ENCODE results near the gene SCAMP4.

The SCAMP4 gene, protein sequence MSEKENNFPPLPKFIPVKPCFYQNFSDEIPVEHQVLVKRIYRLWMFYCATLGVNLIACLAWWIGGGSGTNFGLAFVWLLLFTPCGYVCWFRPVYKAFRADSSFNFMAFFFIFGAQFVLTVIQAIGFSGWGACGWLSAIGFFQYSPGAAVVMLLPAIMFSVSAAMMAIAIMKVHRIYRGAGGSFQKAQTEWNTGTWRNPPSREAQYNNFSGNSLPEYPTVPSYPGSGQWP

GRCh38 chr19:1905110-1905862 is at the start of gene SCAMP4, which contains the start of gene ADAT3:
Gene SCAMP4 (plus strand): TSS chr19:1905399. CDS start chr19:1915020, 9,621 bp downstream.
Gene ADAT3 (plus strand): TSS chr19:1905399. CDS start chr19:1912048, 6,649 bp downstream.
- peak; percentile 97 for DNase-seq (ENCODE audit: low read depth)

GRCh38 chr19:1855828-1856255 is 49.4 kb upstream of the SCAMP4 start:
- no peak for DNase-seq (ENCODE audit: low read depth)

DNA sequence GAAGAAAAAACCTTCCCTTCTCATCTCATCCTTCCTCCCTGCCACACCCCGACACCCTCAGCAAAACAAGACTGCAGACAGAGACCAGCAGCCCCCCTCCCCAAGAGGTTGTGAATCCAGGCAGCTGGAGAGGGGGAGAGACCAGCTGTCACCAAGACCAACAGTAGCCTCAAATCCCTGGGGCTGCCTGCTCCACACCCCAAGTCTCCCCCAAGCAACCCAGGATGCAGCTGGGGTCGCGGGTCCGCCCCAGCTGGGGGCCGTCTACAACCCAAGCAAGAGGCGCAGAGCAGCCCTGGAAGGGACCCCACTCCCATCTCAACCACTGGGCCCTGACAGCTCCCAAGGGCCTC is 48.9 kb upstream of the SCAMP4 start:
- DNase-seq (ENCODE audit: low read depth) = no peak

- no peak for DNase-seq (ENCODE audit: low read depth)
Measured at GRCh38 chr19:1856698-1857603, 48.2 kb upstream of the SCAMP4 start.

DNA sequence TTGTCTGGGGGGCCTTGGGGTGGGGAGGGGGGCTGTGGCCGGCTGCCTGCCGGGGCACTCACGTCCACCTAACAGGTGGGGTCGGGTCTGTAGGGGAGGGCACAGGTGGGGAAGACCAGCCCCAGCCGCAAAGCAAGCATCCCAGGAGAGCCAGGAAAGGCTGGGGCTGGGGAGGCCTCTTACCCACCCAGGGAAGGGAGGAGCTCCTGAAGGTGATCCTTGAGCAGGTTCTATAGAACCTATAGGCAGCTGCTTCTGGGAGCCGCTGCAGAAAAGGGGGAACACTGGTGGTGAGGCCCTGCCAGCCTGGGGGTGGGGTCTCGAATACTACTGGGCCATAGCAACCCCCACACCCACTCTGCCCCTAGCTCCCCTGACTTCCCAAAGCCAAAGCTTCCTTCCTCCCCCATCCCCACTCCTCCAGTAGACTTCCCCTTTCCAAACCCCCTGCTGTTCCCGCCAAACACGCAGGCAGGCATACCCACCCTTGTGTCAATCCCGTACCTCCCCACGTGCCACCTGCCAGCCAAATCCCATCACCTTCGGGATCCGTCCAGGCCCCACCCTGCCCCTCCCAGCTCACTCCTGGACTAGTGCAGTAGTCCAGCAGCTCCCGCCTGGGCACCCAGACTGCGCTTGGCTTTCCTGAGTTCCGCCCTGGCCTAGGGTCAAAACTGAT is 47.4 kb upstream of the SCAMP4 start:
- no peak for DNase-seq (ENCODE audit: low read depth)

- no peak for DNase-seq (ENCODE audit: low read depth)
Measured at GRCh38 chr19:1858412-1859081, 46.7 kb upstream of the SCAMP4 start.

DNA sequence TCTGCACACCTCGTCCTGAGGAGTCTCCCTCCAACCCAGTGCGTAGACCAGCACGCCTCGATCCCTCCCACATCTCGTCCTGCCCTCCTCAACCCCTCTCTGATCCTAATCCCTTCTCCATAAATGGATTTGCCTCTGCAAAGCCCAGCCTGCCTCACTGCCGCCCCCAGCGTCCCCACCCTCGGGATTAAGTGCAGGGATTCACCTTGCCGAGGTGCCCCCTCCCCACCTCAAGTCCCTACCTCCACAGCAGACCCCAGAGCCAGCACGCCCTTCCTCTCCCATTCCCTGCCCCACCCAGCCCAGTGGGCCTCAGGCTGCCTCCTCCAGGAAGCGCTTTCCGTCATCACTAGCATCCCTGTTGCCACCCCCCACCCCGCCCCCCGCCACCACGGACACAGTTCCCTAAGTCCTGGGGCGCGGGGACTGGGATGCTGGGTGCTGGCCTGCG is 45.8 kb upstream of the SCAMP4 start:
- DNase-seq (ENCODE audit: low read depth) = no peak

- DNase-seq (ENCODE audit: low read depth) = no peak
Measured at GRCh38 chr19:1860042-1860775, 45.0 kb upstream of the SCAMP4 start.

DNA sequence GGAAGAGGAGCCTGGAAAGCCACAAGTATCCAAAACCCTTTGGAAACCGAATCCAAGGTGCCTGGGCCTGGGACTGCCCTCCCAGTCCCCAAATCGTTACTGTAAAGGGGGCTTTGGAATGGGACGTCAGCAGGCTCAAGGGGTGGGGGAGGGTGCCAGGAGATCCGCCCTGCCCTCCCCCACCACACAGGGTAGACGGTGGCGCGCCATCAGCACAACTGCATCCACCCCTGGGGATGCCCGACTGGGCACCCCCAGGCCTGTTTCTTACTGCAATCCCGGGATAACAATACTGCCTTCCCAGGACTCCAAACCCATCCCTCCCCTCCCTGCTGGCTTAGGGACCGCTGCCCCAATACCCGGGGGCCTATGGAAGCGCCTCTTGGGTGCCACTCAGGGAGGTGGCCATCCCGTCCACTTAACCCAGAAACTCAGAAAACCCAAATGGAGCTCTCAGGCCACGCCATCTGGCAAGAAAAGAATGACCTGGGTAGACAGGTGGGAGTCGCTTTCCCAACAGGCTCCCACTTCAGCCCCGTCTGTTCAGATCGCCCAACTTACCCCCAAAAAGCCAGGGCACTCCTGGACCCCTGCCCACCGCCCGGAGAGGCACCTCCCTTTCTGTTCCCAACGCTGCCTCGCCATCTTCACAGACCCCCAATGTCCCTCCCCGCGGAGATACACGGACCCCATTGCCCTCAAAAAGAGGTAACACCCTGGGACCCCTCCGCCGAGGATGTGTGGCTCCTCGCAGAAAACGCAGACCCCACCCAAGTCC is 44.2 kb upstream of the SCAMP4 start:
- no peak for DNase-seq (ENCODE audit: low read depth)

DNA sequence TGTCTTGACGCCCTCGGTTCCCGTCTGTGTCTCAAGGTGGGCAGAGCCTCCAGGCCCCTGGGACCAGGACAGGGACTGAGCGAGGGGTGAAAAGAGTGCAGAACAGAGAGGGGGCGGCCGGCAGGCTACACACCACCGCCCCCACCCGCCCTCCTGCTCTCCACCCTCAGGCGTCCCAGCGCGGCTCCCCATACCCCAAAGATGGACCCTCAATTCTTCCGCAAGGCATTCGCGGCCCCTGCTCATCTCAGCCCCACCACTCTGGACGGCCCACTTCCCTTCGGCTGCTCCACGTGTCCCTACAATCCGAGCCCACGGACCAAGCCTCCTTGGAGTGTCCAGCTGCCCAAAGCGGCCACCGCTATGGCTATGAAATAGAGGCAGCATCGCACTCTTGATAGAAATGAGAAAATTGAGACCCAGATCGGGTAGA is 43.6 kb upstream of the SCAMP4 start:
- no peak for DNase-seq (ENCODE audit: low read depth)

DNA sequence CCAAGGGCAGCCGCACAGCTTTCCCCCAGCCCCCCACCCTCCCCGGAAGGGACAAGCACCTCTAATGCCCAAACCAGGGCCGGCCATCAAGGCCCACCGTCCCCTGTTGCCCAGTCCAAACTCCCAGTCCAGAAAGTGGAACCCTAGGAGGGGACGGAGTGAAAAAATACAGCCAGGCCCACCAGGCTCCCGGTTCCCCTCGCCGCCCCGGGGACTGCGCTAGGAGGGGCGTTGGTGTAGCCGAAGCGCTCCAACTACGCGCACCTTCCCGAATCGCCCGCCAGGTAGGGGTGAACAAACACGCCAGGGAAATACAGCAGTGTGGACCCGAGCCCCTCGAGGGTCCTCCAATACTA is 43.2 kb upstream of the SCAMP4 start:
- no peak for DNase-seq (ENCODE audit: low read depth)

- no peak for DNase-seq (ENCODE audit: low read depth)
Measured at GRCh38 chr19:1862424-1863327, 42.5 kb upstream of the SCAMP4 start.

DNA sequence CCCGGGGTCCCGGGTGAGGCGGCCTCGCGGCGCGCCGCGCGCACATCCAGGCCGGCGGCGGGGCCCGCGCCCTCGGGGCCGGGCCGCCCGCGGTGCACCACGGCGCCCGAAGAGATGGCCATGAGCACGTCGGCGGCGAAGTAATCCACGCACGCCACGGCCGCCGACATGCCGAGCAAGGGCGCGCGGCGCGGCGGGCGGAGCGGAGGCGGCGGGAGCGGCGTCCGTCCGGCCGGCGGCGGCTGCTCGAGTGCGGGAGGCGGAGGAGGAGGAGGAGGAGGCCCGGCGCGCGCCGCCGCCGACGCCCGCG is 41.9 kb upstream of the SCAMP4 start, which contains the start of gene KLF16:
KLF16 (minus strand) TSS at position 252 of the 310 bp plus-strand sequence; CDS start at position 170, 82 bp downstream.
- DNase-seq (ENCODE audit: low read depth) = no peak

GRCh38 chr19:1863638-1864479 is 41.3 kb upstream of the SCAMP4 start:
- DNase-seq (ENCODE audit: low read depth) = peak; percentile 86

- peak; percentile 86 for DNase-seq (ENCODE audit: low read depth)
Measured at GRCh38 chr19:1864480-1865171, 40.6 kb upstream of the SCAMP4 start.

DNA sequence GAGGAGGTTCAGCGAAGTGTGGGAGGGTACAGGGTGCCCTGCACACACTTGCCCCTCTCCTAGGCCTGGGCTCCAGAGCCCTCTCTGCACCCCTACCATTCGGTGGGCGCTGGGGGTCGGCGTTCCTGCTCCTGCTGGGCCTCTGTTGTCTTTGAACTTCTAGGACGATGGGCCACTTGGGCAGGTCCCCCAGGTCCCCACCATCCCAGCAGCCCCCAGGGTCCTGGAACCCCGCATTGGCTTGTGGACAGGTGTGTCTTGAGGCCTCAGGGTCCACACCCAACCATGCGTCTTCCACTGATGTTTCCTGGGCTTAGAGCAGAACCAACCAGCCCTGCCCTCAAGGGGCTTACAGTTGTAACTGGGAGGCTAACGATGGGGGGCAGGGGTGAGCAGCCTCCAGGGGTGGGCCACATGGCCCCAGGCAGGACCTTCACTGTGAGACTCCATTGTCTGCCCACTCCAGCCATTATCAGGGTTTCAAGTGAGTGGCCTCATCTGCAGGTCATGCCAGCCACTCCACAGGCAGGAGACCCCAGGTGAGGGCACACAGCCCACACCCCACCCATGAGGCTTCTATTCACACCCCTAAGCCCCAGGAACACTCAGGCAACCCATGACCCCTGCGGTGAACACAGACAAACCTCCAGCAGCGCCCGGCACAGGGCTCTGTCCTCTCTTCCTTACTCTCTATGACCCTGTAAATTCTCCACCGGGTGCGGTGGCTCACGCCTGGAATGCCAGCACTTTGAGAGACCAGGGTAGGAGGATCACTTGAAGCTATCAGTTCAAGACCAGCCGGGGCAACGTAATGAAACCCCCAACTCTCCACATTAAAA is 39.8 kb upstream of the SCAMP4 start:
- DNase-seq (ENCODE audit: low read depth) = no peak

Data from CMK (cell line).